HG03097 (cell line): ENCODE data around the gene ATP2A2.
"Not testable (repeated sequence)": the region's sequence is repeated elsewhere in the genome, so short reads cannot be mapped to it uniquely, and the experiment has no call there.

Experiments used
- ATAC-seq: cut with Tn5 transposase; IDR thresholded peaks from one replicate; pipeline ENCODE4 v1.9.1; 2021; ENCODE audit not compliant: unreplicated experiment, low FRiP score

Gene ATP2A2

DNA sequence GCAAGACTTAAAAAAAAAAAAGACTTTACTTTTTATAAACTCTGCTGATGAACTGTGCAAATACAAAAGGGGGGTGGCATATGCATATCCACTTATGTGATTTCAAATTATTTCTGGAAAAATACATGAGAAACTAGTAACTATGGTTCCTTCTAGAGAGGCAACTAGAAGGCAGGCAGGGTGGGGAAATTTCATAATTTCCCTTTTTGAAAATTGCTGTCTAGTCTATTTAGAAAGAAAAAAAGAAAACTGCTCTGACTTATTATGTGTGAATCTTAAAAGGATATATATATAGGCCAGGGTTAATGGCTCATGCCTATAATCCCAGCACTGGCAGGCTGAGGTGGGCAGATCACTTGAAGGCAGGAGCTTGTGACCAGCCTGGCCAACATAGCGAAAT, 80.2 kb downstream of the ATP2A2 start:
- no peak for ATAC-seq

DNA sequence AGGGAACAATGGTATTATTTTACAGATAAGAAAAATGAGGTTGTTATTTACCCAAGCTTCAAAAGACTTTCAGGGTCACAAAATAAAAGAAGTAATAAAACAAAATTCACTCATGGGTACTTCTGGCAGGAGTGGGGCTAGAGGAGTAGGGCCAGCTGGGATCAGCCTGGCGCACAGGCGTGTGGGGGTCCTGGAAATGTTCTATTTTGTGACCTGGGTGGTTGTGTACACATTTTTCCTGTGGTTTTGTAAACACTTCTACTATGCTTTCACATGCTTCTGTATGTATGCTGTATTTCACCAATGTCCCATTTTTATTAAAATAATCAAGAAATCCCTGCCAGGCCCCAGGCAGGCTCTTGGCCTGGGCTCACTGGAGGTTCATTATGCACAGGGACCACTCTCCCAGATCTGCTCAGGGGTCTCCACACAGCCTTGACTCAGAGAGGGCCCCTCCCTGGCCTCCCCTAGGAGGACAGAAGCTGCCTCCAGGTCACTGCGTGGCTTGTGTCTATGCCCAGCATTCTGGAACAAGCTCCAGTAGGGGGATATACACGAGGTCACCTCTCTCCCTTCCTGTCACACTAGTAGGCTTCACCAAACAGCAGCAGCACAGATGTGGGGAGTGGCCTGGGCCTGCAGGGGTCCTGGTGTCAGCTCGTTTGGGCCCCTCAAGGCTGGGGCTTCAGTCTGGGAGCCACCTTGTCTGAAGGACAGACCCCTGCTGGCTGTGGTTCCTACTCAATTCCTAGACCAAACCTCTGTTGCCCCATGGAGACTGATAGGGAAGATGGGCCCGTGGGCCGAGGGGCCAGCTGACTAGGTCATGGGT, 84.7 kb downstream of the ATP2A2 start:
- ATAC-seq = no peak

DNA sequence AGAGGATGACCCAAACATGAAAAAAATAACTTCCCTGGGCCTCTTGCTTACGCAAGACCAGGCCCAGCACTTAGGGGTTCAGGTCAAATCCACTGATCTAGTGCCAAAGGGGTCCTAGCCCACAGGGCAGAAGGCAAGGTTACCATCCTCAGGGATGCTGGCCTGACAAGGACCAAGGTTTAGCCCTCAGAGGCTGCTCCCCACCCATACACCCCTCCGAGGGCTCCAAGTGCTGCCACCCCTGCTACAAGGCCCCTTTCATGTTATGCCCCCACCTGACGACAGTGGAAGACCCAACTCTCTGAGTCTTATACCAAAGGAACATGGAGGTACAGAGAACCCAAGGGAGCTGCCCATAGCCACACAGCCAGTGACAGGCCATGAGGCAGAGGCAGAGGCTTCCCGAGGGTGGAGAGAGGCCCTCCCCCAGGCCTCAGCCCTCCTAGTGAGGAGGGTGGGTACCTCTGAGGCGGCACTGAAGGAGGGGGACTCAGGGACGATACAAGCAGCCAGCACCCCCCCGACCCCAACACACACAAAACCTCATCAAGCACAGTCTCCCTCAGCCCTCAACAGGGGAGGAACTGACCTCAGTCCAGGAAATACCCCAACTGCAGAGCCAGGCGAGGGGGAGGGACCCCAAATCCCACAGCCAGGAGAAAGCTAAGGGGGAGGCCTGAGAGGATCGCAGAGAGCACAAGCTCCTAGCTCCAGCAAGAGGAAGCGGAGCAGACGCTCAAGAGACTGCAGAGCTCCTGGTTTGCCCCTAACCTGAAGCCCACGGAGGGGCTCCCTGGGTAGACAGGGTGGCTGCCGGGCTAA, 85.5 kb downstream of the ATP2A2 start:
- ATAC-seq = no peak

DNA sequence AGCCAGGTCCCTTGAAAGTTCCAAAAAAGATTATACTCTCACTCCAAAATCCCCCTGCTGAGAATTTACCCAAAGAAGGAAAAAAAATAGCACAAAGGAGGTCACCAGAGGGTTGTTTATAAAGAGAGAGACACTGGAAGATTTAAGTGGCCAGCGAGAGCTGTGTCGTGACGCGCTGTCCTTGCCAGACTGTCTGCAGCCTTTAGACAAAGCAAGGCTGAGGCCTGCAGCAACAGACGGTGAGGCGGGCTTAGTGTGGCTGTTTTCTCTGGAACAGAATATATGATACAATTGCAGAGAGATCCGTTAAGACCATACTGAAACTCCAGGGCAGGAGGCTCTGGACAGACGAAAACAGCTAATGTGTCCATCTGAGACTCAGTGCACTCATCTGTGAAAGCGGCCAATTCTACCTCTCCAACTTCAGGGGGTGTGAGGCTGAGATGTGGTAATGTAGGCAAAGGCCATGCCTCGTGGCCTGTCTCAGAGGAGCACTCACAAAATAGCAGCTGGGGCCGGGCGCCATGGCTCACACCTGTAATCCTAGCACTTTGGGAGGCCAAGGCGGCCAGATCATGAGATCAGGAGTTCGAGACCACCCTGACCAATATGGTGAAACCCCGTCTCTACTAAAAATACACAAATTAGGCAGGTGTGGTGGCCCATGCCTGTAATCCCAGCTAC, 86.3 kb downstream of the ATP2A2 start:
- ATAC-seq = no peak

DNA sequence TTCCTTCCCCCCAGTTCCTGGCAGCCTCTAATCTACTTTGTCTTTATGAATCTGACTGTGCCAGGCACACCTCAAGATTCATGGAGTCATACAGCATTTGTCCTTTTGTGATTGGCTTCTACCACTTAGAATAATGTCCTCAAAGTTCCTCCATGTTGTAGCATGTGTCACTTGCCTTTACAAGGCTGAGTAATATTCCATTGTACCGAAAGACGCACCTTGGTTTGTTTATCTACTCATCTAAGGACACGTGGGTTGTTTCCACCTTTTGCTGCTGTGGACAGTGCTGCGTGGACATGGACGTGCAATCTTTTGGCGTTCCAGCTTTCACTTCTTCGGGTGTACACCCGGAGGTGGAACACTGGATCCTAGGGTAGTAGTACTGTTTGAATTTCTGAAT, 88.9 kb downstream of the ATP2A2 start:
- no peak for ATAC-seq

DNA sequence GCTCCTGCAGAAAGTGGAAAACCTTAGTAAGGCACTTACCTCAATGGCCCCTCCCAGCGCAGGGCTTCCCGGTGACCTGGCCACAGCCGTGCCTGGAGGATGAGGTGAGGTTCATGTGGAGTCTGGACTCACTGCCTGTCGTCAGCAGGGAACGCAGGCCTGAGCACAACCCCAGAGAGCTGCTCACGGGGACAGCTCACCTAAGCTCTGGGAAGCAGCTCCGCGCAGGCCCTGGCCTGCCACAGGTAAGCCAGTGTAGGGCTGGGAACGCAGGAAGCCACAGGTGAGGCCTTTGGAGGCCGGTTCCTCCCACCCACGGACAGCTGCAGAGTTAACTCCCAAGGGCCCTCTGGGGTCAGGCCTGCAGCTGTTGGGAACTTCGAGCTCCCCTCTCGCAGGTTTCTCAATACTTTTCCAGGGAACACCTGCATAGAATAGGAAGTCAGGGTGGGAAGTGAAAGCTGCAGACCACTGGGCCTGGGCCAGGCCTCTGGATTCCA, 89.7 kb downstream of the ATP2A2 start:
- no peak for ATAC-seq

DNA sequence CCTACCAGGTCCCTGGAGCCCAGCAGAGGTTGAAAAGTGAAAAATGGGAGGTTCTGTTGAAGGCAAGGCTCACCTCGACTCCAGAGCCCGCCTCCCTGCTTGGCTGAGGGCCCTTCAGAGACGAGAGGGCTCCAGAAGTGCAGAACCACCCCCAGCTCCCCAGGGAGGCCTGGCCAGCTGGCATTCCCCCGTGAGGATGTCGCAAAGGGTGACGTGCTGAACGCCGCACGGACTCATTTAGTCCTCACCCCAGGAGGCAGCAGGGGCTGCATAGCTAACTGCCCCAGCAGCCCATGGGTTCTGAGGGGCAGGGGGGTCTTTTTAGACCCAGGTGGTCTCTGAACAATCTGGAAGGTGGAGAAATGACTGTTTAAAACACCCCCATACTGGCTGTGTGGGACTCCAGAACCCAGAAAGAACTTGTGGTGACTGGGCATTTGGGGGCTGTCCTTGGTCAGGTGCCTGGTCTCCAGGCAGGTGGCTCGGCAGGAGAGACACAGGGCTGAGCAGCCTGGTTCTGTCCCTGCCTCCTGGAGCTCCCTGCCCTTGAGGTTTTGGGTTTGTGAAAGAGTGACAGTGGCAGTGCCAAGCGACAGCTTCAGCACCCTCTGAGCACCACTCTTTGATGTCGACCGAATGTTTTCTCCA, 90.5 kb downstream of the ATP2A2 start:
- ATAC-seq = no peak

DNA sequence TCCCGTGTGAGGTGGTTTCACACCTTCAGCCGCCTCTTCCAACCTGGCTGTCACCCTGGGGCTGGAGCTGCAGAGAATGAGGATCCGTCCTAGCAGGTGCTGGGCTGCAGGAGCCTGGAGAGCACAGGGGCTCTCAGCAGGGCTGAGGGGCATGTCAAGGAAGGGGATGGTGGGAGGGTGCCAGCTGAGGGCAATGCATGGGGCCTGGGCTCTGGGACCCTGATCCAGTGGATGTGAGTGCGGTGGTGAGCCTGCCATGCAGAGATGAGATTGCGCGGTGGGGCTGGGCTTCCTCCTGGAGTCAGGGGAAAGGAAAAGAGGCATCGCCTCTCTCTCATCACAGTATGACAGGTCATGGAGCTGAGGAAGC, 91.0 kb downstream of the ATP2A2 start:
- ATAC-seq = no peak

DNA sequence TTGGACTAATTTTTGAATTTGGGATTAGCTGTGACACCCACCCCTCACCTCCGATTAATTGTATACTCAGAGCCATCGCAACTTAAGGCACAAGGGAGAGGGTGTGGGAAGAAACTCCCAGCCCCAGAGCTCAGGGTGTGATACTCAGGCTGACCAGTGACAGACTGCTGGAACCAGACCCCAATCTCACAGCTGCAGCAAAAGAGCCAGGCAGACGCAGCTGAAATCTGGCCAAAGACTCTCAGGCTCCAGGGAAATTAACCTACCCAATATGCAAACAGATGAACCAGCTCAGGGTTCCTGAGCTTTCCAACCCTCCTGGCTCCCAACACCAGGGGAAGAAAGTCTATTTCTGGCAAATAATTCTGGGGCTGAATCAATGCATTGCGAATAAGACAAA, 92.0 kb downstream of the ATP2A2 start:
- ATAC-seq = no peak

DNA sequence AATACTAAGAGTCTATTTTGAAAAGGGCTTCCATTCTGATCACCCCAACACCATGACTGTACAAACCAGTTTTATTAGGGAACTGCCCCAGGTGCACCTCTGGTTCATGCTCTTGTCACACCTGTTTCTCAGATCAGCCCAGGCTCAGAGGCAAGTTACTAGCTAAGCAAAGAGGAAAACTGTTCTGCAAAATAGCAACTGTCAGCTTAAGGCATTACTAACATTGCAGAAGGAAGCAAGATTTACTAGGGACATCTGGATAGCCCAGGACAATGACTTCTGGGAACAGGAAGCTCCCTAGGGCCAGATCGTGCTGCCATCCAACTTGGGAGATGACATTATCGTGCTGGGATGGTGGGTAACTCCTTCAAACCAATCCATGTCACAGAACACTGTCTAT, 92.4 kb downstream of the ATP2A2 start:
- no peak for ATAC-seq

DNA sequence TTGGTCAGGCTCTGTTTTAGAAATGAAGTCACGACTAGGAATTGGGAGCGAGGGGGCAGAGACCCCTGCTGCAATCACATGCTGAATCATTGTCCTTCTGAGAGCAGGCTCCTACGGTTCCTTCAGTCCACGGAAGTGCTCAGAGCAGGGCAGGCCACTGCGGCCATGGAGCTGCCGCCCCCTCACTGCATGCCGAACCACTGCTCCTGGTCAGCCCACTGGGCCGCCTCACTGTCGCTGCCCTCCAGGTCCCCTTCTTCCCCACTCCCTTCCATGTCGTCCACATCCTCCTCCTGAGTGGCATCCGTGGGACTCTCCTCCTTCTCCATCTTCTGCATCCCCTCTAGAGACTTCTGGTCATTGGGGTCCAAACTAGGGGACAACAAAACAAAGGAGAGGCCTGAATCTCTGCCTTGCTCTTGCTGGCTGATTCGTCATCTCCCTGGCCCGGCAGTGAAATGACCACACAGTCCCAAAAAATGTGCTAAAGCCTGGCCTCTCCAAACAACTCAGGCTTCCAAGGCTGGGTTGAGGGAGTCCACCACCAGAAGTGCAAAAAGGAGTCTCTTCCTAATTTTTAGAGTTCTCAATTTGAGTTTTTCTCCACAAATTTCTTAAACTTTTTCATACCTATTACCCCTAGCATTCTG, 93.0 kb downstream of the ATP2A2 start:
- no peak for ATAC-seq

DNA sequence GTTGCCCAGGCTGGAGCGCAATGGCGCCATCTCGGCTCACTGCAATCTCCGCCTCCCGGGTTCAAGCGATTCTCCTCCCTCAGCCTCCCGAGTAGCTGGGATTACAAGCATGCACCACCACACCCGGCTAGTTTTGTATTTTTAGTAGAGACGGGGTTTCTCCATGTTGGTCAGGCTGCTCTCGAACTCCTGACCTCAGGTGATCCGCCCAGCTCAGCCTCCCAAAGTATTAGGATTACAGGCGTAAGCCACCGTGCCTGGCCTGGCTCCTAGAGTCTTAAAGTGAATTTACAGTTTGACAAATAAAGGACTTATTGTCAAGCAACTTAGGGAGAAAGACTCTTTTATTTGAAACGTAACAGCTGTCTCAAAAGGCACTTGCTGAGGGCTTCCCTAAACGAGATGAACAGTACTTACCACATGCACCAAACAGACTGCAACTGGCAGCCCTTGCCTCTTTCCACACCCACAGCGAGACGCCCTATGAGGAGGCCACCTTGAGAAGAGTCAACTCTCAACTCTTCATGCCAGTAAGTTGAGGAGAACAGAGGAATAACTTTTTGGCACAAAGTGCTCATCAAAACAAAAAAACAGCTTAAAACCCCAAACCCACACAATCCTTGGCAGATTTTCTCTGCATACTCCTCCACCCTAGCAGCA, 97.2 kb downstream of the ATP2A2 start:
- not testable (repeated sequence) for ATAC-seq

DNA sequence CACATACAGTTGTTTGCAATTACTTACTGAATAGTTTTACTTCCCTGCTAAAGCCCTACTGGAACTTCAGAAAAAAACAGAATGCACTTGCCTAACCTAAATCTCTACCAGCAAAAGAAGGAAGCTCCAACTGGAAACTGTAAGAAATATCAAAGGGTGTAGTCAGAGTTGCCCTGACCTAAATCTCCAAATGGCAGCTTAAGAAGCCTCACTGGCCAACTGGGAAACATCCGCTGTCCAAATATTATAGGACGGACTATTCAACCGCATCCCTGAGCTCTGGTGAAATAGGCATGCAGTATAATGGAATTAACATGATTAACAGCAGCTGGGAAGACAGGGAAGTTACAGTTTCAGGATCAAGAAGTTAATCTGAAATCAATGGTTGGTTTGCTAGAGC, 98.2 kb downstream of the ATP2A2 start:
- ATAC-seq = no peak

DNA sequence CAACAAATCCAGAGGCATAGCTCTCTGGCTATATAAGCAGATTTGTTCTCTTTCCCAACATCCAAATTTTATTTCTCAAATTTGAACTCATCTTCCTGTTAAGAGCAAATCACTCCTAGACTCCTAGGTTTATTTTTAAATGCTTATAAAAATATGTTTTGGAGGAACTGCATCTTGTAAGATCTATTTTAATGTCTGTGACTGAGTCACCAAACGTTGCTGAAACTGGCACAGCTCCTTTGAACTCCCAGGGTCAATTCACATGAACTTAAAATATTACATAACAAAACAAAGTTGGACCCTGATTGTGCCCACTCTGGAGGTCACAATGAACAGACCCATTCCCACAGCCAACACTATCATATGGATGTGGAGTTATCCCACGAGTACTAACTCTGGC, 98.6 kb downstream of the ATP2A2 start:
- ATAC-seq = no peak

DNA sequence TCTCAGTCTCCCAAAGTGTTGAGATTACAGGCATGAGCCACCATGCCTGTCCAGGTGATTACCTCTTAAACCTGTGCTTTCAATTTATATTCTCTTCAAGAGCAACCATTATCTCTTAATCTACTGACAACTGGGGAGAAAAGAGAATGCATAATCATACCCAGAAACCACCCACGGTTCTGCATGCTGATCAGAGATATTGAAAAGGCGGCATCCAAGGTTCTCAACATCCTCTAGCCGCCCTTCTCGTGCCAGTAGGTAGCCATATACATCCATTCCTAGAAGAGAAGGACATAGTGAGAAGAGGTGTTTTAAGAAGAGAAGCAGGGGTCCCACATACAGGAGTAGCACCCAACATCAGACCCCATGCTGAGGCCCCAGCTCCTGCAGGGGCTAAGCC, 101.6 kb downstream of the ATP2A2 start:
- no peak for ATAC-seq
